Fibroblast of lung (primary cell): ENCODE results near the gene PI4KB. TPM values are rescaled to one million over a fixed set of nuclear protein-coding genes. Genes with fewer than 3 reads are reported as not detected.

Source experiments
- DNase-seq, 2 donors: peaks; one replicate each; pipeline versions ENCODE4 v3.0.0 to v3.0.0-alpha.2; 2010; ENCODE audit warnings: low read depth in 2 of 2
- H2AFZ ChIP-seq: 2 replicates; pipeline ENCODE4 v1.5.1; 2012; ENCODE audit warnings: low read length, control low read depth, inconsistent platforms
- H3K27ac ChIP-seq: 2 replicates; pipeline ENCODE4 v1.5.1; 2011; ENCODE audit warnings: low read length, control low read depth; ENCODE audit not compliant: insufficient read depth
- H3K27me3 ChIP-seq: 2 replicates; pipeline ENCODE4 v1.5.1; 2011; ENCODE audit warnings: mild to moderate bottlenecking, low read length; ENCODE audit not compliant: control insufficient read depth, insufficient read depth
- H3K36me3 ChIP-seq: 2 replicates; pipeline ENCODE4 v1.5.1; 2011; ENCODE audit warnings: low read length; ENCODE audit not compliant: control insufficient read depth, insufficient read depth
- H3K4me1 ChIP-seq: 2 replicates; pipeline ENCODE4 v1.5.1; 2011; ENCODE audit warnings: low read length; ENCODE audit not compliant: control insufficient read depth, insufficient read depth; ENCODE audit errors: extremely low read depth
- H3K4me2 ChIP-seq: 2 replicates; pipeline ENCODE4 v1.5.1; 2011; ENCODE audit warnings: low read length, control low read depth; ENCODE audit not compliant: insufficient read depth; ENCODE audit errors: extremely low read depth
- H3K4me3 ChIP-seq, 4 experiments: fragments of 200-600 bp in 1 of 4; sonication (generic) in 1 of 4; replicated peaks in 1 of 4; 2 replicates each; pipeline ENCODE4 v1.5.1; 2011 to 2016; ENCODE audit warnings: low read length in 4 of 4, low read depth in 3 of 4, mild to moderate bottlenecking in 3 of 4, control low read depth in 2 of 4, inconsistent platforms in 1 of 4, mixed read lengths in 1 of 4; ENCODE audit not compliant: insufficient read depth in 1 of 4; ENCODE audit errors: control extremely low read depth in 1 of 4
- H3K79me2 ChIP-seq: 2 replicates; pipeline ENCODE4 v1.5.1; 2012; ENCODE audit warnings: mild to moderate bottlenecking, low read length, inconsistent platforms; ENCODE audit not compliant: control insufficient read depth, insufficient read depth
- H3K9ac ChIP-seq: 2 replicates; pipeline ENCODE4 v1.5.1; 2011; ENCODE audit warnings: mild to moderate bottlenecking, low read length, control low read depth; ENCODE audit not compliant: insufficient read depth
- H3K9me3 ChIP-seq: 2 replicates; pipeline ENCODE4 v1.5.1; 2012; ENCODE audit warnings: low read depth, low read length; ENCODE audit not compliant: control insufficient read depth, insufficient read depth
- H4K20me1 ChIP-seq: 2 replicates; pipeline ENCODE4 v1.5.1; 2011; ENCODE audit warnings: low read length; ENCODE audit not compliant: control insufficient read depth, insufficient read depth; ENCODE audit errors: extremely low read depth
- EZH2 ChIP-seq: IDR thresholded peaks from 2 replicates; pipeline ENCODE4 v1.5.1; 2012; ENCODE audit warnings: low read length, control low read depth, mild to moderate bottlenecking; ENCODE audit errors: missing control alignments
- polyA plus RNA-seq, 2 donors: library from polyadenylated mRNA; depleted of rRNA in 1 of 2; stranded (reverse) in 1 of 2; unstranded in 1 of 2; fragments of >200 nt; gene quantifications; 2 replicates each; pipeline ENCODE4 v1.2.1, GENCODE V29; 2011 to 2012; ENCODE audit warnings: missing spikeins in 1 of 2
- total RNA-seq: library from RNA; depleted of rRNA; stranded (reverse); fragments of >200 nt; gene quantifications from 2 replicates; pipeline ENCODE4 v1.2.1, GENCODE V29; 2014
- TF ChIP-seq, protein P1 (sequence below), 2 donors: IDR thresholded peaks in 1 of 2; conservative IDR thresholded peaks in 1 of 2; 1 replicate in 1 of 2; 2 replicates in 1 of 2; pipeline ENCODE4 v1.5.1; 2011 to 2012; ENCODE audit warnings: low read length in 2 of 2, control low read depth in 1 of 2, inconsistent platforms in 1 of 2, low read depth in 1 of 2, mild to moderate bottlenecking in 1 of 2

Gene PI4KB
- total and polyA plus RNA-seq, 2 donors (not counting 1 experiment from before 2014, with no cell fraction given): 65.7 to 75.4 TPM

DNA sequence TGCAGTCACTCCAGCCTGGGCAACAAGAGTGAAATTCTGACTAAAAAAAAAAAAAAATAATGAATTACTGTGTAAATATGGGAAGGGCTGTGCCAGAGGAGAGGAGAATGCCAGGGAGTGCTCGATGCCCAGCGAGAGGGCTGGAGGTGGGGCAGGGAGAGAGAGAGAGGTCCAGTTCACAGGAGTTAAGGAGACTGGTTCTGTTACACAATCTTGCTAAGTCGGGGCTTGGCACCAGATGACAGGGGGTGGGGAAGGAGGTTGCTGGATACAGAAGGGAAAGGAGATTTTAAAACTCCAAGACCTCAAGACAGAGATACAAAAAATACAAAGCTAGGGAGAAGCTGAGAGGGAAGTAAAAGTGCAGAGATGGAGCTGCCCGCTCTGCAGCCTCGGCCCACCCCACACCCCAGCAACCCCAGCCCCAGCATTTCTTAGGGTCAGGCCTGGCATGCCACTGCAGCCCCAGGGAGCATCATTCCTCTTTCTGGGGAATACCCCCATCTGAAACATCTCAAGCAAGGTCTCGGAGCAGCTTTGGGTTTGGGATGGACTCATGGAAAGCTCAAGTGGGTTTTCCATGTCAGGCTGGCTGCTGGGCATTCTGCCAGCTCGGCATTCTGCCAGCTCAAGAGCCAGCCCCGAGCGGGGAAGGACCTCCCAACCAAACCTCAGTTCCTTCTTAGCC lies 44.3 kb upstream of the PI4KB start:
- H2AFZ ChIP-seq: no peak overlapping the region
- TF ChIP-seq, protein P1, sequence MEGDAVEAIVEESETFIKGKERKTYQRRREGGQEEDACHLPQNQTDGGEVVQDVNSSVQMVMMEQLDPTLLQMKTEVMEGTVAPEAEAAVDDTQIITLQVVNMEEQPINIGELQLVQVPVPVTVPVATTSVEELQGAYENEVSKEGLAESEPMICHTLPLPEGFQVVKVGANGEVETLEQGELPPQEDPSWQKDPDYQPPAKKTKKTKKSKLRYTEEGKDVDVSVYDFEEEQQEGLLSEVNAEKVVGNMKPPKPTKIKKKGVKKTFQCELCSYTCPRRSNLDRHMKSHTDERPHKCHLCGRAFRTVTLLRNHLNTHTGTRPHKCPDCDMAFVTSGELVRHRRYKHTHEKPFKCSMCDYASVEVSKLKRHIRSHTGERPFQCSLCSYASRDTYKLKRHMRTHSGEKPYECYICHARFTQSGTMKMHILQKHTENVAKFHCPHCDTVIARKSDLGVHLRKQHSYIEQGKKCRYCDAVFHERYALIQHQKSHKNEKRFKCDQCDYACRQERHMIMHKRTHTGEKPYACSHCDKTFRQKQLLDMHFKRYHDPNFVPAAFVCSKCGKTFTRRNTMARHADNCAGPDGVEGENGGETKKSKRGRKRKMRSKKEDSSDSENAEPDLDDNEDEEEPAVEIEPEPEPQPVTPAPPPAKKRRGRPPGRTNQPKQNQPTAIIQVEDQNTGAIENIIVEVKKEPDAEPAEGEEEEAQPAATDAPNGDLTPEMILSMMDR (conservative IDR thresholded peaks at IDR 0.05 in 1 of 2, IDR thresholded peaks at IDR 0.05 in 1 of 2; ENCODE audit: low read depth in 1 of 2, low read length in 2 of 2): no peak
- no peak for TF ChIP-seq EZH2
- peak; percentile 38 to 76 for DNase-seq
- no peaks in the 10 kb centered on the region for H3K27me3 ChIP-seq
- peaks cover 1% of the 10 kb centered on the region for H3K36me3 ChIP-seq
- no peaks in the 10 kb centered on the region for H3K9me3 ChIP-seq
- H3K9ac ChIP-seq: no peak overlapping the region
- no peak overlapping the region for H3K27ac ChIP-seq
- H3K4me3 ChIP-seq: peak overlapping the region; percentile 57 to 71 (median 62)
- peak overlapping the region; percentile 91 for H3K4me2 ChIP-seq
- H4K20me1 ChIP-seq: no peaks in the 10 kb centered on the region
- peaks cover 3% of the 10 kb centered on the region for H3K4me1 ChIP-seq
- no peaks in the 10 kb centered on the region for H3K79me2 ChIP-seq

DNA sequence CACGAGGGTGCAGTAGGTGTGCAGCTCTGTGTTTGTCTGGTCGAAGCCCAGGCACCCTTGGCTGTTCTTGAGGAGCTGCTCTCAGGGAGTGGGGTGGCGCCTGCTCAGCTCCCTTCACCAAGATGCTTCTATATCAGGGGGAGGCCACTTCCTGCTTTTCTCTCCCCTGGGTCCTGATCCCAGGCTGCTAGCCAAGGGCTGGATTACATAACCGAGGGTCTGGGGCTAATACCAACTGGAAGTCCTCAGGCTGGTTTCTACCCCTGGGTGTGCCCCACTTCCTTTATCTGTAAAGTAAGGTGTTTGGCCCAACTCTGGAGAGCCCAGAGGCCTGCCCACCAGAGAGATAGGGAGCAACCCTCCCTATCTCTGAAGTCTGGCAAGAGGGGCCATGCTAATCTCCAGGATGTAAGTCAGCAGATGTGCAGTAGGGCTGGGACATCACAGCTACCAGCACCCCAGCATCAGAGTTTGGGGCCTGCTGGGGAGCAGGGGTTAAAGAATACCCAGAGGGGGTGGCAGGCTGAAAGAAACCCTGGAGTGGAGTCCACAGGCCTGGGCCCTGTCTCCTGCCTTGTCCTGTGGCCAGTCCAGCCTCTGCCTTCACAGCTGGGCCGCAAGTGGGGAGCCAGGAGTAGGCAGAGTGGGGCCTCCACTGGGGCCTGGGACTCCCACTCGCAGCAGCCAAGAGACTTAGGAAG lies 43.1 kb upstream of the PI4KB start:
- Histone ChIP-seq H3K27me3 (no peaks in the 10 kb centered on the region), H4K20me1 (no peaks in the 10 kb centered on the region), H2AFZ (no peak overlapping the region), H3K36me3 (peaks cover 1% of the 10 kb centered on the region), H3K4me2 (no peak overlapping the region), H3K4me1 (peaks cover 3% of the 10 kb centered on the region), H3K79me2 (no peaks in the 10 kb centered on the region), H3K27ac (no peak overlapping the region), H3K9ac (no peak overlapping the region), H3K9me3 (no peaks in the 10 kb centered on the region), H3K4me3 (no peak overlapping the region)
- no peak for DNase-seq
- TF ChIP-seq, protein P1 (conservative IDR thresholded peaks at IDR 0.05 in 1 of 2, IDR thresholded peaks at IDR 0.05 in 1 of 2; ENCODE audit: low read depth in 1 of 2, low read length in 2 of 2): no peak
- TF ChIP-seq EZH2: no peak

DNA sequence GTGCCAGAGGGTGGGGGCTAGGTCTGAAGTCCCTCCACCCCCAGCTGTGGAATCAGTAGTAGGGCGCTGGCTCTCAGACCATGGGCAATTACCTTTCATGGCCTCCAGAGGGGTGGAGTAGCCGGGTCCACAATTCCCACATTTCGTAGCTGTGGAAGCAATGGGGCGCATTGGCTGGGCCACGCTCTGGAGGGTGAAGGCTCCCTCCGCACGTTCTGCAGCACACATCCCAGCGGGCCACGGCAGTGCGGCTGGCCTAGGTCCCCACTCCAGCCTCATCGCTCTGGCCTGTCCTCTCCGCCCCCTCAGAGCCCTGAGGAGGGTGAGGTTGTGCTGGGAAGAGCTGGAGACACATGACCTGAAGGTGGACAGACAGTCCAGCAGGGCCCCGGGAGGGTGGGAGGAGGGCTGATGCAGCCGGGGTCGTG lies 42.4 kb upstream of the PI4KB start:
- H3K9me3 ChIP-seq: no peaks in the 10 kb centered on the region
- DNase-seq: no peak
- no peak overlapping the region for H3K4me2 ChIP-seq
- H3K27ac ChIP-seq: no peak overlapping the region
- peaks cover 1% of the 10 kb centered on the region for H3K36me3 ChIP-seq
- H3K4me3 ChIP-seq: no peak overlapping the region
- no peaks in the 10 kb centered on the region for H3K27me3 ChIP-seq
- H4K20me1 ChIP-seq: no peaks in the 10 kb centered on the region
- no peak for TF ChIP-seq EZH2
- TF ChIP-seq, protein P1 (conservative IDR thresholded peaks at IDR 0.05 in 1 of 2, IDR thresholded peaks at IDR 0.05 in 1 of 2; ENCODE audit: low read depth in 1 of 2, low read length in 2 of 2): no peak
- no peak overlapping the region for H3K9ac ChIP-seq
- no peak overlapping the region for H2AFZ ChIP-seq
- peaks cover 3% of the 10 kb centered on the region for H3K4me1 ChIP-seq
- no peaks in the 10 kb centered on the region for H3K79me2 ChIP-seq
